Esophagus squamous epithelium (tissue), 5 donors: ENCODE results near the gene ALDOC. TPM values are rescaled to one million over a fixed set of nuclear protein-coding genes. Genes with fewer than 3 reads are reported as not detected.

ENCODE experiments used
- DNase-seq: peaks from one replicate; lab custom pipeline; 2025; lab: John Stamatoyannopoulos, UW
- H3K27ac ChIP-seq, 4 donors: fragments of 200-600 bp; sonication (generic); one replicate each; pipeline ENCODE4 v1.5.1; 2016 to 2019; ENCODE audit warnings: mild to moderate bottlenecking in 1 of 4
- H3K27me3 ChIP-seq, 4 donors: fragments of 200-600 bp; sonication (generic); 1 replicate in 3 of 4; 2 replicates in 1 of 4; pipeline versions ENCODE4 v1.5.1 to v1.6.0; 2017 to 2021; ENCODE audit warnings: antibody characterized with exemption in 1 of 4
- H3K36me3 ChIP-seq, 3 donors: fragments of 200-600 bp; sonication (generic); one replicate each; pipeline ENCODE4 v1.5.1; 2016 to 2019
- H3K4me1 ChIP-seq, 3 donors: fragments of 200-600 bp; sonication (generic); one replicate each; pipeline ENCODE4 v1.5.1; 2017 to 2019
- H3K4me3 ChIP-seq, 4 donors: fragments of 200-600 bp; sonication (generic); 1 replicate in 3 of 4; 2 replicates in 1 of 4; pipeline ENCODE4 v1.5.1; 2016 to 2019; ENCODE audit warnings: mild to moderate bottlenecking in 2 of 4, moderate library complexity in 1 of 4
- H3K9me3 ChIP-seq, 3 donors: fragments of 200-600 bp; sonication (generic); one replicate each; pipeline ENCODE4 v1.5.1; 2016 to 2019
- CTCF ChIP-seq, 6 experiments: fragments of 450-650 bp in 4 of 6; fragments of 200-600 bp in 2 of 6; sonication (generic) in 2 of 6; IDR thresholded peaks; one replicate each; pipeline ENCODE4 v1.5.1; 2016 to 2019; ENCODE audit warnings: antibody characterized with exemption in 6 of 6, mild to moderate bottlenecking in 4 of 6, moderate library complexity in 4 of 6
- POLR2A ChIP-seq, 4 donors: fragments of 450-650 bp; IDR thresholded peaks; one replicate each; pipeline ENCODE4 v1.6.1; 2017; ENCODE audit warnings: antibody characterized with exemption in 4 of 4, mild to moderate bottlenecking in 4 of 4, moderate library complexity in 3 of 4
- WGBS, 2 donors: methylation state at CpG; one replicate each; pipeline ENCODE4 v1.1.5; 2018; 5-methylcytosine and 5-hydroxymethylcytosine counted together
- intact Hi-C: fragments of 100-400 bp; cut with DNase I; formaldehyde crosslinking; loops from one replicate; pipeline ENCODE4 v1.15.0; 2022
- total RNA-seq, 4 donors: library from RNA; depleted of rRNA; stranded (reverse); fragments of >200 nt; gene quantifications; one replicate each; pipeline ENCODE4 v1.1.0, GENCODE V29; 2016
- donor health status: DM: yes; HTN: yes; CAD: no.

The ALDOC gene
- total RNA-seq, 4 donors from 2014 or later, result 27.0 to 57.0 (median 44.3) TPM

GRCh38 chr17:28547096-28547622 is 29.5 kb downstream of the ALDOC start:
- H3K4me1 ChIP-seq, result peaks cover 12 to 44% (median 13%) of the 10 kb centered on the region in 3 donors
- intact Hi-C loops, result no loop called here
- DNase-seq, result no peak
- TF ChIP-seq CTCF (IDR thresholded peaks at IDR 0.05) (no peak), POLR2A (IDR thresholded peaks at IDR 0.05) (no peak)
- WGBS, 2 donors, result 83 to 95% methylated on average over 4 to 9 of the region's 14 CpGs
- H3K4me3 ChIP-seq, result no peak overlapping the region
- H3K27me3 ChIP-seq, result no peaks in the 10 kb centered on the region
- no peaks in the 10 kb centered on the region for H3K9me3 ChIP-seq
- H3K36me3 ChIP-seq, result peaks cover 0 to 17% (median 0%) of the 10 kb centered on the region in 3 donors
- H3K27ac ChIP-seq, result no peak overlapping the region

- peaks cover 0 to 17% (median 0%) of the 10 kb centered on the region in 3 donors for H3K36me3 ChIP-seq
- WGBS, 2 donors, result 64 to 80% methylated on average over 4 of the region's 6 CpGs
- H3K4me3 ChIP-seq, result no peak overlapping the region
- H3K27ac ChIP-seq, result no peak overlapping the region
- TF ChIP-seq POLR2A (IDR thresholded peaks at IDR 0.05), result no peak
- TF ChIP-seq CTCF (IDR thresholded peaks at IDR 0.05), result no peak
- H3K4me1 ChIP-seq, result peaks cover 2 to 31% (median 4%) of the 10 kb centered on the region in 3 donors
- H3K27me3 ChIP-seq, result no peaks in the 10 kb centered on the region
- no peaks in the 10 kb centered on the region for H3K9me3 ChIP-seq
- intact Hi-C loops, result no loop called here
- no peak for DNase-seq
Observed at GRCh38 chr17:28545787-28546415, 30.8 kb downstream of the ALDOC start.

GRCh38 chr17:28545141-28545503 is 31.6 kb downstream of the ALDOC start:
- 61 to 85% methylated on average over 2 of the region's 2 CpGs for WGBS, 2 donors
- TF ChIP-seq POLR2A (IDR thresholded peaks at IDR 0.05) (no peak), CTCF (IDR thresholded peaks at IDR 0.05) (no peak)

GRCh38 chr17:28544402-28545140 is 32.1 kb downstream of the ALDOC start:
- H3K9me3 ChIP-seq, result no peaks in the 10 kb centered on the region
- H3K27me3 ChIP-seq, result no peaks in the 10 kb centered on the region
- no peak overlapping the region for H3K4me3 ChIP-seq
- H3K27ac ChIP-seq, result no peak overlapping the region
- peaks cover 0 to 17% (median 0%) of the 10 kb centered on the region in 3 donors for H3K36me3 ChIP-seq
- TF ChIP-seq CTCF (IDR thresholded peaks at IDR 0.05) (no peak), POLR2A (IDR thresholded peaks at IDR 0.05) (no peak)
- peaks cover 0 to 26% (median 0%) of the 10 kb centered on the region in 3 donors for H3K4me1 ChIP-seq
- no peak for DNase-seq
- WGBS, 2 donors, result 72 to 81% methylated on average over 3 to 4 of the region's 4 CpGs
- intact Hi-C loops, result no loop called here

More at GRCh38 chr17:28545141-28545503, 31.6 kb downstream of the ALDOC start:
- Histone ChIP-seq H3K27me3 (no peaks in the 10 kb centered on the region), H3K4me1 (peaks cover 0 to 30% (median 0%) of the 10 kb centered on the region in 3 donors), H3K9me3 (no peaks in the 10 kb centered on the region), H3K4me3 (no peak overlapping the region), H3K36me3 (peaks cover 0 to 17% (median 0%) of the 10 kb centered on the region in 3 donors), H3K27ac (no peak overlapping the region)
- no peak for DNase-seq
- intact Hi-C loops, result no loop called here

GRCh38 chr17:28541439-28541838 is 35.3 kb downstream of the ALDOC start:
- H3K27me3 ChIP-seq, result no peaks in the 10 kb centered on the region
- peaks cover 0 to 8% (median 0%) of the 10 kb centered on the region in 3 donors for H3K4me1 ChIP-seq
- H3K4me3 ChIP-seq, result no peak overlapping the region
- TF ChIP-seq POLR2A (IDR thresholded peaks at IDR 0.05) (no peak), CTCF (IDR thresholded peaks at IDR 0.05) (no peak)
- H3K36me3 ChIP-seq, result peaks cover 0 to 19% (median 0%) of the 10 kb centered on the region in 3 donors
- H3K27ac ChIP-seq, result no peak overlapping the region
- H3K9me3 ChIP-seq, result no peaks in the 10 kb centered on the region
- intact Hi-C loops, result loop anchor here (2.0 kb wide), 1 partner anchor 49 kb away; no protein-coding TSS in a partner anchor
- DNase-seq, result no peak
- 69 to 72% methylated on average over 4 of the region's 4 CpGs for WGBS, 2 donors
